HEK293 (cell line): ENCODE measurements around the gene VAV2.

ENCODE experiments used
- ZFP37 ChIP-seq: fragments of 450-650 bp; formaldehyde crosslinking; IDR thresholded peaks from 2 replicates; pipeline ENCODE4 v1.5.1; 2016; ENCODE audit warnings: missing biosample characterization, missing genetic modification characterization
- ZNF292 ChIP-seq: fragments of 450-650 bp; formaldehyde crosslinking; IDR thresholded peaks from 2 replicates; pipeline ENCODE4 v1.5.1; 2016; ENCODE audit warnings: low read depth, missing biosample characterization, missing genetic modification characterization, borderline replicate concordance
- ZNF600 ChIP-seq: fragments of 450-650 bp; formaldehyde crosslinking; IDR thresholded peaks from 2 replicates; pipeline ENCODE4 v1.5.1; 2016; ENCODE audit warnings: missing biosample characterization, missing genetic modification characterization
- TF ChIP-seq, protein P1 (sequence below): fragments of 450-650 bp; formaldehyde crosslinking; IDR thresholded peaks from 2 replicates; pipeline ENCODE4 v1.5.1; 2016; ENCODE audit warnings: missing biosample characterization, missing genetic modification characterization

DNA sequence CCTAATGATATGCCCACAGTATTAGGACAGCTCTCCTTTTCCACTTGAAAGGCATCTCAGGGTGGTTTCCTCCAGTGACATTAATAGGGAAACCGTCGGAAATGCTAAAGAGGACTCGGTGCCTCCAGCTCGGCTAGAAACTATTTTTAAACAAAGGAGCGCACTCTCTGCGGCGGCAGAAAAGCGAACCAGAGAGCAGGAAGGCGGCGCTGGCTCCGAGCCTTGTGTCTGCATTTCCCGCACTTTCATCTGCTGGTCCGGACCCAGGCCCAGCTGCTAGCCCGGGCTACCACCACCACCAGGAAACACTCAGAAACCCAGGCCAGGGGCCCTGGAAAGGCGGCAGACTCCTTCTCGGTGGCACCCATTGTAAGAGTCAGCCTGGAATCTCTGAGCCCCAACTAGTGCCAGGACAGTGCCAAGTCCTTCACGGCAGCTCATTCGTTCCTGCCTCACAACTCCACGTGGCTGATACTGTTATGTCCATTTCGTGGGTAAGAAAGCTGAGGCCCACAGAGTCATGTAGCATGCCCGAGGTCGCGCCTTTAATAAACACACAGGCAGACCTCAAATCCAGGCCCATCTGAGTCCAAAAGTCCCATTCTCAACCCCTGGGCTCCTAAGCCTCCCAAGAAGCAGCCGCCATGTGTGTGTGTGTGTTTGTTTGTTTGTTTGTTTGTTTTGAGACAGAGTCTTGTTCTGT, 73.9 kb downstream of the VAV2 start:
- TF ChIP-seq, protein P1, sequence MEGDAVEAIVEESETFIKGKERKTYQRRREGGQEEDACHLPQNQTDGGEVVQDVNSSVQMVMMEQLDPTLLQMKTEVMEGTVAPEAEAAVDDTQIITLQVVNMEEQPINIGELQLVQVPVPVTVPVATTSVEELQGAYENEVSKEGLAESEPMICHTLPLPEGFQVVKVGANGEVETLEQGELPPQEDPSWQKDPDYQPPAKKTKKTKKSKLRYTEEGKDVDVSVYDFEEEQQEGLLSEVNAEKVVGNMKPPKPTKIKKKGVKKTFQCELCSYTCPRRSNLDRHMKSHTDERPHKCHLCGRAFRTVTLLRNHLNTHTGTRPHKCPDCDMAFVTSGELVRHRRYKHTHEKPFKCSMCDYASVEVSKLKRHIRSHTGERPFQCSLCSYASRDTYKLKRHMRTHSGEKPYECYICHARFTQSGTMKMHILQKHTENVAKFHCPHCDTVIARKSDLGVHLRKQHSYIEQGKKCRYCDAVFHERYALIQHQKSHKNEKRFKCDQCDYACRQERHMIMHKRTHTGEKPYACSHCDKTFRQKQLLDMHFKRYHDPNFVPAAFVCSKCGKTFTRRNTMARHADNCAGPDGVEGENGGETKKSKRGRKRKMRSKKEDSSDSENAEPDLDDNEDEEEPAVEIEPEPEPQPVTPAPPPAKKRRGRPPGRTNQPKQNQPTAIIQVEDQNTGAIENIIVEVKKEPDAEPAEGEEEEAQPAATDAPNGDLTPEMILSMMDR (tag by site-specific recombination): no peak
- TF ChIP-seq ZNF600 (no peak), ZNF292 (tag by site-specific recombination) (no peak), ZFP37 (no peak)
